Suprapubic skin (tissue), 3 donors: ENCODE results near the gene EPHA8.

ENCODE experiments used
- CTCF ChIP-seq, 2 donors: fragments of 200-600 bp in 1 of 2; fragments of 450-650 bp in 1 of 2; sonication (generic) in 1 of 2; IDR thresholded peaks; one replicate each; pipeline ENCODE4 v1.5.1; 2016 to 2019; ENCODE audit warnings: antibody characterized with exemption in 2 of 2, mild to moderate bottlenecking in 1 of 2, moderate library complexity in 1 of 2
- POLR2AphosphoS5 ChIP-seq, 3 donors: sonication (generic); formaldehyde crosslinking; IDR thresholded peaks; one replicate each; pipeline ENCODE4 v1.6.1; 2017; ENCODE audit warnings: antibody characterized with exemption in 3 of 3

DNA sequence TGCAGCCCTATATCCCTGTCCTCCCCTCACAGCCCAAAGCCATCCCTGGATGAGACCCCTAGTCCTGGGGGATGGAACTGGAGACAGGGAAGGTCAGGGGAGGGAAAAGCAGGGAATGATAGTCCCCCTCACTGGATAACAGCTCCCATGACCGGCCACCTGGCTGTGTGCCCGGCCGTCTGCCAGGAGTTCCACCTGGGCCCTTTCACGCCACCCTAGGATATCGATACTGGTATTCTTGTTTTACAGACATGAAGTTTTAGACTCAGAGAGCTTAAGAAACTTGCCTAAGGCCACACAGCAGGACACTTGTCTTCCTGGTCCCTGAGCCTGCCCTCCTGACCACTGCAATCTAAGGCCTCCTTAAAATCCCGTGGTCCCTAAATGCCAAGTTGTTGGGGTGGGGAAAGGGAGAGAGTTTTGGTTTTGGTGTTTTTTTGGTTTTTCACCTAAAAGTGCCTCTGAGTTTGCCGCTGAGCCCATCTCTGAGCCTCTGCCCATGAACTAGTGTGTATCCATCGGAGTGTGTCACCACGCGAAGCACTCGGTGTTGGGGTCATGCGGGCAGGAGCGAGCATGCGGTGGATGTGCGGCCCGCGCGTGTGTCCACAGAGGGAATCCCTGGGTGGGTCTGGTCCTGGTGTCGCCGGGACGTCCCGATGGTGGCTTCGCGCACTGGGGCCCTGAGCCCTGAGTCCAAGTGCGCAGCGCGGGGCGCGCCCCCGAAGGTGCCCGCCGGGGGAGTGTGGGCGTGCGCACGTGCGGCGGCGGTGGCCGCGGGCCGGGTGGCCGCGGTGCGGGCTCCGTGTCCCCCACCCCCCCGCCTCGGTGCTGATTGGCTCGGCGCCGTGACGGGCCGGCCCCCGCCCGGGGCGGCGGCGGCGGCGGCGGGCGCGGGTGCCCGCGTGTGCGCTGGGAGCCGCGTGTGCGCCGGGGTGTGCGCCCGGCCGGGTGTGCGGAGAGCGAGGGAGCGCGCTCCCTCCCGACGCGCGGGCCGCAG is at the start of gene EPHA8:
- no peak for TF ChIP-seq POLR2AphosphoS5 (IDR thresholded peaks at IDR 0.05)
- no peak for TF ChIP-seq CTCF (IDR thresholded peaks at IDR 0.05)
